ENCODE measurements around the gene VPS29. TPM values are rescaled to one million over a fixed set of nuclear protein-coding genes. Genes with fewer than 3 reads are reported as not detected.

Gene VPS29
- total and polyA plus RNA-seq, 12 donors: 83.7 to 175 (median 91.5) TPM

- Histone ChIP-seq H3K4me3 (no peak overlapping the region), H3K9me3 (no peaks in the 10 kb centered on the region), H3K27me3 (no peaks in the 10 kb centered on the region), H3K4me1 (peaks cover 11 to 74% (median 47%) of the 10 kb centered on the region in 9 donors), H3K36me3 (peaks cover 0 to 60% (median 0%) of the 10 kb centered on the region in 9 donors), H3K27ac (peak overlapping the region; percentile 35 to 83 (median 66))
- TF ChIP-seq, protein P1, sequence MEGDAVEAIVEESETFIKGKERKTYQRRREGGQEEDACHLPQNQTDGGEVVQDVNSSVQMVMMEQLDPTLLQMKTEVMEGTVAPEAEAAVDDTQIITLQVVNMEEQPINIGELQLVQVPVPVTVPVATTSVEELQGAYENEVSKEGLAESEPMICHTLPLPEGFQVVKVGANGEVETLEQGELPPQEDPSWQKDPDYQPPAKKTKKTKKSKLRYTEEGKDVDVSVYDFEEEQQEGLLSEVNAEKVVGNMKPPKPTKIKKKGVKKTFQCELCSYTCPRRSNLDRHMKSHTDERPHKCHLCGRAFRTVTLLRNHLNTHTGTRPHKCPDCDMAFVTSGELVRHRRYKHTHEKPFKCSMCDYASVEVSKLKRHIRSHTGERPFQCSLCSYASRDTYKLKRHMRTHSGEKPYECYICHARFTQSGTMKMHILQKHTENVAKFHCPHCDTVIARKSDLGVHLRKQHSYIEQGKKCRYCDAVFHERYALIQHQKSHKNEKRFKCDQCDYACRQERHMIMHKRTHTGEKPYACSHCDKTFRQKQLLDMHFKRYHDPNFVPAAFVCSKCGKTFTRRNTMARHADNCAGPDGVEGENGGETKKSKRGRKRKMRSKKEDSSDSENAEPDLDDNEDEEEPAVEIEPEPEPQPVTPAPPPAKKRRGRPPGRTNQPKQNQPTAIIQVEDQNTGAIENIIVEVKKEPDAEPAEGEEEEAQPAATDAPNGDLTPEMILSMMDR (IDR thresholded peaks at IDR 0.05): no peak
- intact Hi-C loops (cut with DNase I): loop anchor here in 2 of 10 donors (2.0 to 5.0 kb wide), 2 partner anchors 38 to 39 kb away; partner anchors contain the start of gene PPTC7 (in 2 of the 2)
- DNase-seq (no peak), ATAC-seq (peak in 2 of 8 donors; percentile 4 to 7)
- WGBS, 2 donors: 71 to 80% methylated on average over 4 of the region's 4 CpGs
These were observed 42.1 kb upstream of the VPS29 start for GRCh38 chr12:110543965-110544364.

- Histone ChIP-seq H3K9me3 (no peaks in the 10 kb centered on the region), H3K27ac (peak overlapping the region; percentile 35 to 83 (median 66)), H3K4me3 (no peak overlapping the region), H3K4me1 (peaks cover 12 to 75% (median 53%) of the 10 kb centered on the region in 9 donors), H3K36me3 (peaks cover 0 to 60% (median 0%) of the 10 kb centered on the region in 9 donors), H3K27me3 (no peaks in the 10 kb centered on the region)
- ATAC-seq: peak; percentile 37 to 96 (median 85)
- DNase-seq: peak; percentile 71 to 86
- WGBS, 2 donors: 14 to 21% methylated on average over 7 of the region's 7 CpGs
- intact Hi-C loops (cut with DNase I): loop anchor here in 2 of 10 donors (2.0 to 5.0 kb wide), 2 partner anchors 39 kb away; partner anchors contain the start of gene PPTC7 (in 2 of the 2)
- TF ChIP-seq, protein P1 (IDR thresholded peaks at IDR 0.05): no peak
These were observed 41.5 kb upstream of the VPS29 start for GRCh38 chr12:110543252-110543959.

GRCh38 chr12:110540048-110540447 lies 38.1 kb upstream of the VPS29 start:
- Histone ChIP-seq H3K27ac (peak overlapping the region in 8 of 10 donors; percentile 38 to 86 (median 82)), H3K27me3 (no peaks in the 10 kb centered on the region), H3K9me3 (no peaks in the 10 kb centered on the region), H3K4me1 (peaks cover 14 to 74% (median 44%) of the 10 kb centered on the region in 9 donors), H3K4me3 (no peak overlapping the region), H3K36me3 (peaks cover 0 to 86% (median 16%) of the 10 kb centered on the region in 9 donors)
- TF ChIP-seq, protein P1 (IDR thresholded peaks at IDR 0.05): no peak
- DNase-seq (no peak), ATAC-seq (no peak)
- WGBS, 2 donors: 71 to 88% methylated on average over 8 of the region's 8 CpGs
- intact Hi-C loops (cut with DNase I): loop anchor here in 1 of 10 donors (5.0 kb wide), 1 partner anchor 42 kb away; the partner anchor contains the start of gene PPTC7

DNA sequence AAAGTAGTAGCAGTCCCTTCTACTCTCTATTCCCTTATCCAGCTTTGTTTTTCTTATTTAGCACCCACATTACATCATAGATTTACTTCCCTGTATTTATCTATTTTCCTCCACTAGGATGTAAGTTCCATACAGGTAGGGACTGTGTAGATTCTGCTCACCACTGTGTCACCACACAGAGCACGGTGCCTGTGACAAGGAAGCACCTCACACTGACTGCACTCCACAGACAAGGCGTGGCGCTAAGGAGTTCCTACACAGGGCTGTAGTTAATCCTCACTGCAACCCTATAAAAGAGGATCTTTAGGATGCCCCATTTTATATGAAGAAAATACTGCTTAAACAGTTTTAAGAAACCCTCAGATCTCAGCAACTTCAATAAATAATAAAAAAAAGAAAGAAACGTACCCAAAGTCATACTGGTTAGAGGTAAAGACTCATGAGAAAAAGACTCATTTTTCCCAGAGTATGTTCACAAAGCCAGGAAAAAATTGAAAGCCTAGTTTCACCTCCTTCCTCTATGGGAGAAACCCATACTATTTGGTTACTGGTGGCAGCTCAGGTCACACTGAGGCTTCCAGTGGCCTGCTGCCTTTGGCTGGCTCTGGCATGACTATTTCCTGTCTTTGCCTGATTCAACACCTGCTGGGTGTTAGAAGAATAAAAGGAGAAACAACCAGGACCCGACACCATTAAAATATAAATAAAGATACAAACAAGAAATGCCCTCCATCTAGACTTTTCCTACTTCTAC lies 37.1 kb upstream of the VPS29 start:
- Histone ChIP-seq H3K4me1 (peaks cover 12 to 80% (median 36%) of the 10 kb centered on the region in 9 donors), H3K4me3 (no peak overlapping the region)

More for the DNA sequence above, 37.1 kb upstream of the VPS29 start:
- H3K27ac ChIP-seq: peak overlapping the region; percentile 64 to 86 (median 81)
- intact Hi-C loops (cut with DNase I): loop anchor here in 2 of 10 donors (5.0 kb wide), 1 partner anchor 43 kb away; the partner anchor contains the start of gene PPTC7 (in 2 of the 2)
- peaks cover 0 to 88% (median 16%) of the 10 kb centered on the region in 9 donors for H3K36me3 ChIP-seq
- H3K9me3 ChIP-seq: no peaks in the 10 kb centered on the region
- 78 to 86% methylated on average over 5 of the region's 5 CpGs for WGBS, 2 donors
- ATAC-seq: no peak
- TF ChIP-seq, protein P1 (IDR thresholded peaks at IDR 0.05): no peak
- DNase-seq: no peak
- H3K27me3 ChIP-seq: no peaks in the 10 kb centered on the region

Measured in heart right ventricle (tissue), 16 donors.